SK-N-SH treated with all-trans-retinoic acid at 6 μM for 48 hours (cell line): ENCODE data around the gene ACKR2.

Experiments
- TSHZ2 ChIP-seq: fragments of 250-450 bp; sonication (Bioruptor Pico); IDR thresholded peaks from 2 replicates; pipeline ENCODE4 v1.5.0; 2020; ENCODE audit warnings: mild to moderate bottlenecking, moderate library complexity
- ZC3H10 ChIP-seq: fragments of 250-450 bp; sonication (Bioruptor Pico); IDR thresholded peaks from 2 replicates; pipeline ENCODE4 v1.5.1; 2021; ENCODE audit warnings: mild to moderate bottlenecking, moderate library complexity
- ZNF565 ChIP-seq: fragments of 450-650 bp; formaldehyde crosslinking; conservative IDR thresholded peaks from 2 replicates; pipeline ENCODE4 v1.5.0; 2020; ENCODE audit warnings: low read depth, mild to moderate bottlenecking, moderate library complexity

- TF ChIP-seq TSHZ2 (CRISPR knock-in tag) (no peak), ZC3H10 (CRISPR knock-in tag) (no peak), ZNF565 (CRISPR knock-in tag) (no peak)
Observed at GRCh38 chr3:42905740-42906069, 96.5 kb downstream of the ACKR2 start.
